D721Med (cell line): ENCODE measurements around the gene SLC29A1.
A peak's percentile ranks its signal among the peaks of the same experiment; 100 is the strongest.

Source experiments
- DNase-seq: peaks from one replicate; pipeline ENCODE4 v3.0.0; 2011; ENCODE audit warnings: low spot score; ENCODE audit not compliant: insufficient read length
- FAIRE-seq: peaks from 2 replicates; lab custom pipeline; 2011; peaks lifted over from hg19 to GRCh38; lab: Jason Lieb, UNC
- TF ChIP-seq, protein P1 (sequence below): IDR thresholded peaks from 2 replicates; pipeline ENCODE4 v1.5.1; 2012; ENCODE audit warnings: mild to moderate bottlenecking, control low read depth; ENCODE audit not compliant: insufficient read depth; ENCODE audit errors: missing control alignments

SLC29A1 gene

GRCh38 chr6:44234101-44235025, 11.0 kb downstream of the SLC29A1 start:
- TF ChIP-seq, protein P1, sequence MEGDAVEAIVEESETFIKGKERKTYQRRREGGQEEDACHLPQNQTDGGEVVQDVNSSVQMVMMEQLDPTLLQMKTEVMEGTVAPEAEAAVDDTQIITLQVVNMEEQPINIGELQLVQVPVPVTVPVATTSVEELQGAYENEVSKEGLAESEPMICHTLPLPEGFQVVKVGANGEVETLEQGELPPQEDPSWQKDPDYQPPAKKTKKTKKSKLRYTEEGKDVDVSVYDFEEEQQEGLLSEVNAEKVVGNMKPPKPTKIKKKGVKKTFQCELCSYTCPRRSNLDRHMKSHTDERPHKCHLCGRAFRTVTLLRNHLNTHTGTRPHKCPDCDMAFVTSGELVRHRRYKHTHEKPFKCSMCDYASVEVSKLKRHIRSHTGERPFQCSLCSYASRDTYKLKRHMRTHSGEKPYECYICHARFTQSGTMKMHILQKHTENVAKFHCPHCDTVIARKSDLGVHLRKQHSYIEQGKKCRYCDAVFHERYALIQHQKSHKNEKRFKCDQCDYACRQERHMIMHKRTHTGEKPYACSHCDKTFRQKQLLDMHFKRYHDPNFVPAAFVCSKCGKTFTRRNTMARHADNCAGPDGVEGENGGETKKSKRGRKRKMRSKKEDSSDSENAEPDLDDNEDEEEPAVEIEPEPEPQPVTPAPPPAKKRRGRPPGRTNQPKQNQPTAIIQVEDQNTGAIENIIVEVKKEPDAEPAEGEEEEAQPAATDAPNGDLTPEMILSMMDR, result peak; percentile 57
- FAIRE-seq, result no peak
- no peak for DNase-seq

- DNase-seq (no peak), FAIRE-seq (no peak)
- TF ChIP-seq, protein P1, result no peak
Observed at GRCh38 chr6:44235269-44235668, 11.9 kb downstream of the SLC29A1 start.

DNA sequence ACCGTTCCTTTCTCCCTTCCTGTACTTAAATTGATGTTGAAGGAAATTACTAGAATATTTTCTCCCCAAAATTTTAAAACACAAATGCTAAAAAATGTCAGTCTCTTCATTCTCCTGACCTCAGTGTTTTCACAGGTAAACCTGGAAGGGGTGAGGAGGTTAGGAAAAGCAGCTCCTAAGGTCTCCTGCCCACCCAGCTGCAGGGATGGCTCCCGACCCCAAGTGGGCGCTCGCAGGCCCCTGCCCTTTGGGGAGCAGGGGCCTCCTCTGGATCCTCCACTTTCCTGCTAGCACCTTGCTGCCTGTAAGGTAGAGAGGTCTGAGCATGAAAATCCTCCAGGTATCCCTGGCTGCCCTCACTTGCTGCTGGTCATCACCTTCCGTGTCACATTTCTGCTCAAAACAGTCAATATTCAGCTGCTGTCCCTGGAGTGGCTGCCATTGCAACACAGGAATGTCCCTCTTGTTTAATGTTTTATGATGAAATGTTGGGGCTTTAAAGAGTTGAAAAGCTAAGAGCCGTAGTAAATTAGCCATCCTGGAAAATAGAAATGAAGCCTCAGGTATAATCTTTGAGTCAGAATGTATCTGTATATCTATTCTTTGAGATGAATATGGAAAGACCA, 12.6 kb downstream of the SLC29A1 start:
- FAIRE-seq, result no peak
- DNase-seq, result no peak
- TF ChIP-seq, protein P1, result no peak

GRCh38 chr6:44237021-44237812, 13.8 kb downstream of the SLC29A1 start:
- DNase-seq (peak; percentile 78), FAIRE-seq (no peak)

DNA sequence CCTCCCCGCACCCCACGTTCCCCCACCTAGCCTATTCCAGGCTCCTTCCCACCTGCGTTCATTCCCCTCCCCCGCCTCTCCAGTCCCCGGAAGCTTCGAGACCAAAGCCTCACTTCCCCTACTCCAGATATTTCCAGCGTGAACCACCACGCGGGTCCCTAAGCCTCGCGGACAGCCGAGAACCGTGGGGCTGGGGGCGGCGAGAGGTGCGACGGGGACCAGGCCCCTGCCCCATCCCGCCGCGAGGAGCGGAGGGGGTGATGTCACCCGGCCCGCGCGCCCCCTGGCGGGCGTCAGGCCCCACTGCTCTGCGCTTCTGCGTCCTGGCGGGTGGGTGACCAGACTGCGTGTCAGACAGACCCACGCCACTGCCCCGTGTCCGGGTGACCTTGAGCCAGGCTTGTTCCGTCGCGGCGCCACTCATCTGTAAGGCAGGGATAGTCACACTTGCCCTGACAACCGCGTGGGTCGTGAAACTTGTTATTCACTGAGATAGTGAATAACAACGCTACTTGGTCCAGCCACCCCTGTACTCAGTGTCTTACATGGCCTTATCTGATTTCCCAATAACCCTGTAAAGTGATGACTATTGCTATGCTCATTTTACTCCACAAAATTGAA, 14.5 kb downstream of the SLC29A1 start:
- no peak for DNase-seq
- no peak for FAIRE-seq

More at GRCh38 chr6:44237021-44237812, 13.8 kb downstream of the SLC29A1 start:
- TF ChIP-seq, protein P1, result no peak

More for the DNA sequence above, 14.5 kb downstream of the SLC29A1 start:
- TF ChIP-seq, protein P1, result peak; percentile 65
